ENCODE data around the gene RBM47. TPM values are rescaled to one million over a fixed set of nuclear protein-coding genes. Genes with fewer than 3 reads are reported as not detected.

The RBM47 gene
- total and polyA plus RNA-seq, 10 of the 15 experiments (the other 5 are each of a cell fraction or from before 2014, with no cell fraction given), result 7.9 to 45.0 (median 28.7) TPM

DNA sequence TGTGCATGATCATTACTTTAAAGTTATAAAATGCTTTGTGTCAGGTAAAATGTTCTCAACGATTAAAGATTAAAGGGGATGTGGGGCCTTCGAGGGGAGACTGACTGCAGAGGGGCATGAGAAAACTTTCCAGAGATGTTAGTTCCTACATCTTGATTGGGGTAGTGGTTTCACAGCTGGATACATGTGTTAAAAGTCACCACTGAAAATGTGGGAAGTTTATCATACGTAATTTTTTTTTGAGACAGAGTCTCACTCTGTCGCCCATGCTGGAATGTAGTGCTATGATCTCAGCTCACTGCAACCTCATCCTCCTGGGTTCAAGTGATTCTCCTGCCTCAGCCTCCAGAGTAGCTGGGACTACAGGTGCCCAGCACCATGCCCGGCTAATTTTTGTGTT, 79.5 kb downstream of the RBM47 start:
- Histone ChIP-seq H3K27ac (ENCODE audit: control insufficient read depth, insufficient read depth) (peak overlapping the region; percentile 7), H3K4me2 (ENCODE audit: control insufficient read depth, insufficient read depth) (peak overlapping the region; percentile 72; the same call in 1 of the 2 replicates), H3K4me1 (ENCODE audit: control insufficient read depth, insufficient read depth, low read length) (peaks cover 18% of the 10 kb centered on the region; the same call in 1 of the 2 replicates), H4K20me1 (ENCODE audit: control insufficient read depth, insufficient read depth) (no peaks in the 10 kb centered on the region), H3K9ac (ENCODE audit: control insufficient read depth, insufficient read depth, low read length) (no peak overlapping the region), H2AFZ (ENCODE audit: control insufficient read depth, low read depth, low read length) (no peak overlapping the region), H3K27me3 (replicated peaks in 1 of 2; ENCODE audit: control insufficient read depth in 2 of 2, insufficient read depth in 2 of 2, low read length in 1 of 2) (no peaks in the 10 kb centered on the region), H3K36me3 (ENCODE audit: control insufficient read depth in 2 of 2, insufficient read depth in 2 of 2, low read length in 1 of 2) (peaks cover 10 to 13% of the 10 kb centered on the region in 2 experiments; a peak in 3 of 4 replicates), H3K9me3 (replicated peaks; ENCODE audit: control insufficient read depth, insufficient read depth, low read length) (no peaks in the 10 kb centered on the region), H3K4me3 (peak overlapping the region; percentile 17; the same call in 1 of the 2 replicates), H3K79me2 (ENCODE audit: control insufficient read depth, insufficient read depth, low read length) (peaks cover 55% of the 10 kb centered on the region)
- intact Hi-C loops (cut with micrococcal nuclease; ENCODE audit: unreplicated experiment) (loop anchor here (2.0 to 5.0 kb wide), 4 partner anchors 73 to 493 kb away; partner anchors contain the start of gene N4BP2), in situ Hi-C loops (cut with MboI) (no loop called here)
- DNase-seq (ENCODE audit: low read depth, low spot score), result no peak
- CTCF ChIA-PET, result interaction anchor here (0.8 to 6.2 kb wide), 15 partner anchors 13 to 367 kb away, joined by 3 to 46 read pairs (median 4); no protein-coding TSS in a partner anchor
- RAD21 ChIA-PET (ENCODE audit: unreplicated experiment), result interaction anchor here (0.7 to 3.0 kb wide), 18 partner anchors 8 to 241 kb away, joined by 3 to 17 read pairs (median 4); no protein-coding TSS in a partner anchor
- no peak for ATAC-seq
- SMC1A ChIA-PET (ENCODE audit: uncharacterized antibody, unreplicated experiment), result interaction anchor here (0.7 to 4.9 kb wide), 13 partner anchors 8 to 180 kb away, joined by 3 to 34 read pairs (median 5); no protein-coding TSS in a partner anchor
- BruUV-seq (replicated peaks), result no TSS peak
- FAIRE-seq, result peak; percentile 38
- POLR2A ChIA-PET, result interaction anchor here (1.1 kb wide), 1 partner anchor 35 kb away, joined by 3 read pairs; no protein-coding TSS in a partner anchor
- WGBS (ENCODE audit: insufficient coverage, insufficient replicate concordance, low lambda C conversion rate, missing lambda C conversion rate), result 83% methylated on average over 5 of the region's 5 CpGs
- no peak for TF ChIP-seq CTCF (IDR thresholded peaks at IDR 0.05 in 2 of 3, conservative IDR thresholded peaks at IDR 0.05 in 1 of 3; ENCODE audit: control insufficient read depth in 2 of 3, extremely low read depth in 1 of 3, insufficient read depth in 1 of 3, low read depth in 3 of 3, low read length in 3 of 3)
- TF ChIP-seq, protein P1, sequence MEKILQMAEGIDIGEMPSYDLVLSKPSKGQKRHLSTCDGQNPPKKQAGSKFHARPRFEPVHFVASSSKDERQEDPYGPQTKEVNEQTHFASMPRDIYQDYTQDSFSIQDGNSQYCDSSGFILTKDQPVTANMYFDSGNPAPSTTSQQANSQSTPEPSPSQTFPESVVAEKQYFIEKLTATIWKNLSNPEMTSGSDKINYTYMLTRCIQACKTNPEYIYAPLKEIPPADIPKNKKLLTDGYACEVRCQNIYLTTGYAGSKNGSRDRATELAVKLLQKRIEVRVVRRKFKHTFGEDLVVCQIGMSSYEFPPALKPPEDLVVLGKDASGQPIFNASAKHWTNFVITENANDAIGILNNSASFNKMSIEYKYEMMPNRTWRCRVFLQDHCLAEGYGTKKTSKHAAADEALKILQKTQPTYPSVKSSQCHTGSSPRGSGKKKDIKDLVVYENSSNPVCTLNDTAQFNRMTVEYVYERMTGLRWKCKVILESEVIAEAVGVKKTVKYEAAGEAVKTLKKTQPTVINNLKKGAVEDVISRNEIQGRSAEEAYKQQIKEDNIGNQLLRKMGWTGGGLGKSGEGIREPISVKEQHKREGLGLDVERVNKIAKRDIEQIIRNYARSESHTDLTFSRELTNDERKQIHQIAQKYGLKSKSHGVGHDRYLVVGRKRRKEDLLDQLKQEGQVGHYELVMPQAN (conservative IDR thresholded peaks at IDR 0.05), result no peak
- TF ChIP-seq CHD4 (IDR thresholded peaks at IDR 0.05), result no peak
- TF ChIP-seq NFYB (IDR thresholded peaks at IDR 0.05; ENCODE audit: insufficient read depth, low read depth, low read length), result no peak
- no peak for TF ChIP-seq TARDBP (IDR thresholded peaks at IDR 0.05; ENCODE audit: borderline replicate concordance)
- TF ChIP-seq CBX3 (IDR thresholded peaks at IDR 0.05; ENCODE audit: borderline replicate concordance, low read depth), result no peak
- TF ChIP-seq, protein P2, sequence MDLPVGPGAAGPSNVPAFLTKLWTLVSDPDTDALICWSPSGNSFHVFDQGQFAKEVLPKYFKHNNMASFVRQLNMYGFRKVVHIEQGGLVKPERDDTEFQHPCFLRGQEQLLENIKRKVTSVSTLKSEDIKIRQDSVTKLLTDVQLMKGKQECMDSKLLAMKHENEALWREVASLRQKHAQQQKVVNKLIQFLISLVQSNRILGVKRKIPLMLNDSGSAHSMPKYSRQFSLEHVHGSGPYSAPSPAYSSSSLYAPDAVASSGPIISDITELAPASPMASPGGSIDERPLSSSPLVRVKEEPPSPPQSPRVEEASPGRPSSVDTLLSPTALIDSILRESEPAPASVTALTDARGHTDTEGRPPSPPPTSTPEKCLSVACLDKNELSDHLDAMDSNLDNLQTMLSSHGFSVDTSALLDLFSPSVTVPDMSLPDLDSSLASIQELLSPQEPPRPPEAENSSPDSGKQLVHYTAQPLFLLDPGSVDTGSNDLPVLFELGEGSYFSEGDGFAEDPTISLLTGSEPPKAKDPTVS (IDR thresholded peaks at IDR 0.05; ENCODE audit: low read depth, low read length), result no peak
- TF ChIP-seq, protein P3, sequence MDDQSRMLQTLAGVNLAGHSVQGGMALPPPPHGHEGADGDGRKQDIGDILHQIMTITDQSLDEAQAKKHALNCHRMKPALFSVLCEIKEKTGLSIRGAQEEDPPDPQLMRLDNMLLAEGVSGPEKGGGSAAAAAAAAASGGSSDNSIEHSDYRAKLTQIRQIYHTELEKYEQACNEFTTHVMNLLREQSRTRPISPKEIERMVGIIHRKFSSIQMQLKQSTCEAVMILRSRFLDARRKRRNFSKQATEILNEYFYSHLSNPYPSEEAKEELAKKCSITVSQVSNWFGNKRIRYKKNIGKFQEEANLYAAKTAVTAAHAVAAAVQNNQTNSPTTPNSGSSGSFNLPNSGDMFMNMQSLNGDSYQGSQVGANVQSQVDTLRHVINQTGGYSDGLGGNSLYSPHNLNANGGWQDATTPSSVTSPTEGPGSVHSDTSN (IDR thresholded peaks at IDR 0.05; ENCODE audit: insufficient replicate concordance, low read depth, low read length), result no peak
- no peak for TF ChIP-seq ZNF687 (IDR thresholded peaks at IDR 0.05)

All from GM12878 (cell line).